HL-60/S4 (cell line): Measurements from ENCODE around the gene MAN1A1.

Experiments used
- in situ Hi-C: fragments of 300-500 bp; cut with MboI; formaldehyde crosslinking; loops from 2 replicates; pipeline ENCODE4 v1.14.3; 2022; ENCODE audit warnings: low sequenced_read_pairs

Gene MAN1A1

DNA sequence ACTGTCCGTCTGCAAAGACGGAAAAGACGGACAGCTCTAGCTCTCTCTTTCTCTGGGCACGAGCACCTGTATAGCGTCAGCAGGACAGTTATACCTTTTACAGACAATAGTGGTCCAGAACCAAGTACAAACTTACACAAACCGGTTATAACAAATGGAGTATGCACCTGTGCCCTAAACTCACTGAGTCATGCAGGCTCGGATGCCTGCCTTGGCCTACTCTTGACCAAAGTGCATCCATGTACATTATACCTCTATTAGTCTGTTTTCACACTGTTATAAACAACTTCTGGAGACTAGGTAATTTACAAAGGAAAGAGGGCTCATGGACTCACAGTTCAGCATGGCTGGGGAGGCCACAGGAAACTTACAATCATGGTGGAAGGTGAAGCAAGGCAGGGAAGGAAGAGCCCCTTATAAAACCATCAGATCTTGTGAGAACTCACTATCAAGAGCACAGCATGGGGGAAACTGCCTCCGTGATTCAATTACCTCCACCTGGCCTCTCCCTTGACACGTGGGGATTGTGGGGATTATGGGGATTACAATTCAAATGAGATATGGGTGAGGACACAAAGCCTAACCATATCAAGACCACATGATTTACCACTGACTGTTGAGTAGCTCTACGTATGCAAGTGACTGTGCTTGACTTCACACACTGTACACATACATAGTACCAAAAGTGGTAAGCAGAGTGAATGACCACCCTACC is 23.1 kb downstream of the MAN1A1 start:
- in situ Hi-C loops: no loop called here

DNA sequence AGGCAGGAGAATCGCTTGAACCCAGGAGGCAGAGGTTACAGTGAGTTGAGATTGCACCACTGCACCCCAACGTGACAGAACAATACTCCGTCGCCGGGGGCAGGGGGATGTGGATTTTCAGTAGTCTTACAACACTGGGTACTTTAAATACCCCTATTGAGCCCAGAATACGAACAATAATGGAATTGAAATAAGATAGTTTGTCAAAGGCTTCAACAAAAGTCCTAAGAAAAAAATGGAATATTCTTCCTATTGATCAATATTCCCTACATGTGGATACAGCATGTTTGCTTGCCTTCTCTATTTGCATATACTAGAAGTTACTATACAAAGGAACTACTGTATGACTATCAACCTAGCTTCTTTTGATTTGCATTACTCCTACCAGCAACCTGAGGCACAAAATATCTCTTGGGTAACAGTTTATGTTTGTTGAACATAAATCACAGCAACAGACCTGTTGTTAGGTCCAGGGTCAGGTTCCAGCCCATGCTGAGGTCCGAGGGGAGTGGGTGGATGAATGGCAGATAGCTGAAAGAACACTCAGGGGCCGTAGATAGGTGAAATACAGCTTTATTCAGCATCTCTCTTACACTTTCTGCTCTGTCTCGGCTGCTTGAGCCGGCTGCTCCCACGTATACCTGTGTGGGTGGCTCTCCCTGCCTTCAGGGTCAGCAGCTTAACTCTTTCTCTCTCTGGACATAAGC is 23.8 kb downstream of the MAN1A1 start:
- in situ Hi-C loops: no loop called here

DNA sequence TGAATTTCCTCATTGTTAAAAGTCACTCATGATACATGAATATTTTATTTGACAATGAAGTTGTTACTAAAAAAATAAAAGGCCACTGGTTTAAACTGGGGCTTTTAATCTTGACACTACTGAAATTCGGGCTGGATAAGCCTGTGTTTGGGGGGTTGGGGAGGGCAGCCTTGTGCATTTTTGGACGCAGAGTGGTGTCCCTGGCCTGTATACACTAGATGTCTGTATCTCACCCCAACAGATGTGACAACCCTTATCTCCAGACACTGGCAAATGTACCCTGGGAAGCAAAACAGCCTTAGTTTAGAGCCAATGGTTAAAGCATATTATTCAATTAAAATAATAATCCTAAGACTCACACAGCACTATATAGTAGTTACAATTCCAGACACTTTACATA is 24.8 kb downstream of the MAN1A1 start:
- in situ Hi-C loops: no loop called here

DNA sequence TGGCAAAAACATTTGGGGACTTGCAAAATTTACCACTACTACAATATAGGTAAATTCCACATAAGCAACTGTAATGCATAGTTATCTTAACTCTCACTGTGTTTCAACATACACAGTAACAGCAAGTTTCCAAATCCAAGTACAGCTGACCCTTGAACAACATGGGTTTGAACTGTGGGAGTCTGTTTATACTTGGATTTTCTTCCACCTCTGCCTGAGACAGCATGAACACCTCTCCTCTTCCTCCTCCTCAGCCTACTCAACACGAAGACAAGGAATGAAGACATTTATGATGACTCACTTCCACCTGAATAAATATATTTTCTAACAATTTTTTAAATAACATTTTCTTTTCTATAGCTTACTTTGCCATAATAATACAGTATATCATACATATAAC is 25.6 kb downstream of the MAN1A1 start:
- in situ Hi-C loops: no loop called here

DNA sequence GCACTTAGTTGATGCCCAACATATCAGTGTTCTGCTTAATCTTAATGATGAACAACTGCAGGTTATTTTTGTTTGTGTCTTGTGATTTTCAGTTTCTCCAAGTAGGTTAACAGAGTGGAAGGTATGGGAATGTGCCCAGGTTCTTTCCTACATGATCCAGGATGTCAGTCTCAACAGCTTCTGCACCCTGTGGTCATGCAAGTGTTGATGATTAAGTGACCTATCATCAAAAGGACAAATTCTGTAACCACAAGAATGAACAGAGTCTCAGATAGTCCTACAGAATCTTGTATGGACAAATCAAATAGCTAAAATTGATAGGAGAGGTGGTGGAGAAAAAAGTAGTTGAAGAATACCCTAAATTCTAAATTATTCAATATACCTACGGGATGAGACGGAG is 26.1 kb downstream of the MAN1A1 start:
- in situ Hi-C loops: no loop called here

DNA sequence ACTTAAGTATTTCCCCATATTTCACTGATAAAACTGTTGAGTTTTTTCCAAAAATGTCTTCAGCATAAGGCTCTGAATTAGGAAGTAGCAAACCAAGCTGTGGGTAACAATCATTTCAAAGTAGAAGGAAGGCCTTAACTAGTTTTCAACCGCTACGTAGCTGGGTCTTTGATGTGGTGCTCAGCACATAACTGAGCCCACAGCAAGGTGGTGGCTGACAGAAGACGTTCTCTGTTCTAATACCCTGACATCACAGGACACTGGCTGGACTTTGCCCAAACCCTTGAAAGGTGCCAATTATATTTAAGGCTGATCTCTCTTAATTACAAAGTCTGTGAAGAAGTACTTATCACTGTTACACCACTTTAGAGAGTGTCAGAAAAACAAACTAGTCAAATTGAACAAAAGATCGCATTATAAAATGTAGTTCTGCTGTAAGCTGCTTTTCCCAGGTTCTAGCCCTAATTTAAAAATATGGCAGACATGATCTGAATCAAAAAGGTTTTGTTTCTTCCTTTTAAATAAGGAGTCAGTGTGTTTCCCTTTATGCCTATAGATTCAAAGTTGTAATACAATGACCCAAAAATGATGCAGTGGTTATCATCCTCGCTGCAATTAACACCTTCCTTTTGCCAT is 26.7 kb downstream of the MAN1A1 start:
- in situ Hi-C loops: no loop called here

DNA sequence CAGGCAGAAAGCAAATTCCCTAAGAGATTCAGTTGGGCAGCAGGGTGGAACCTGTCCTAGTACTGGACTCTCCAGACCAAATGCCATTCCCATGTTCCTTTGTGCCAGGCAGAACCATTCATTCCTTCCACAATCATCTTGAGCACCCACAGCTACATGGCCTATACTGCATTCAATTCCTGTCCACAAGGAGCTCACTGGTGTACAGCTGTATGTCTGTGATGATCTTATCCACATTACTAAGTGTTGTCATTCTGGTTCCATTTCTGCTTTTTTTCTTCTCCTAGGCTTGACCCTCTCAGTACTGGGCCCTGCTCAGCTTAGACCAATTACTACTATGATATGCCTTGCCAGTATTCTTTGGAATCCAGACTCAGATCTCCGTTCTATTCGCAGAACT is 27.5 kb downstream of the MAN1A1 start:
- in situ Hi-C loops: no loop called here

DNA sequence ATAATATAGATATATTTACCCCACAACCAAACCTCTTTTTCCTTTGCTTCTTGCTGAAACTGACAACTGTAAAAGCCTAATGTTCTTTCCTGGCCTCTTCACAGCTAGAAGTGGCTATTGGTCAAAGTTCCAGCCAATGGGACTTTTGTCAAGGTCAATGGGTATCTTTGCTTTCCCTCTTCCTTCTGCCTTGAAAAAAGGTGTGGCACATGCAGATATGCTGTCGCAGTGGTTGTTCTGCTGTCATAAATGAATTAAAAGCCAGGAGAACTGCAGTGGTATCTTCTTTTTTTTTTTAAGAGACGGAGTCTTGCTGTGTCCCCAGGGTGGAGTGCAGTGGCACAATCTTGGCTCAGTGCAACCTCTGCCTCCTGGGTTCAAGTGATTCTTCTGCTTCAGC is 29.9 kb downstream of the MAN1A1 start:
- in situ Hi-C loops: no loop called here

DNA sequence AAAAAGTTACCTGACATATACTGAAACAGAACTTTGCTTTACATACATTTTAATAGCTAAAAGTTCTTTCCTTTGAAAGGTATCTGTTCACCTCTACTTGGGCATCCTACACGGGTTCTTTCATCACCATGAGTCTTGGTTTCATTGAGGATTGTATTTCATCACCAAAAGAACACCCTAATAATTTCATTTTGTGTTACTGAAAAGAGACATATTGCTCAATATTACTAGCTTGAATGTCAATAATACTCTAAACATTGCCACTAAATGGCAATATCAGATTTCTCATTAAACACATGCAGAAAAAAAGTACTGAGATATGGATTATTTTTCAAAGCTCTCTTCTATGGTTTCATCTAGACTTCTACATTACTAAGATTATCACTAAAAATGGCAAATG is 30.8 kb downstream of the MAN1A1 start:
- in situ Hi-C loops: no loop called here

DNA sequence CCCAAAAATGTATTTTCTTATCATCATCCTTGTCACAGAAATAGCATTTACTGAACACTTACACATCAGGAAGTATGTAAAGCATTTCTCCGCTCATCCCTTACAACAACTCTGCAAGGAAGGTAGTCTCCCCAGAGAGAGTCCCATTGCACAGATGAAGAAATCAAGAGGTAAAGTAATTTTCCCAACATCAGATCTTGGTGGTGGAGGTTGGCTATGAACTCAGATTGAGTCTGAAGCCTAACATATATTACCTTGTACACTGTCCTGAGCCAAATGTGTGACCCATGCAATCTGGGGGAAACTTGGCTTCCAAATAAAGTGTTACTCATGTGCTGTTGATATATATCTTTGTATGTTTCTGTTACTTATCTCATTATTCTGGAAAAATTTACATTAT is 31.4 kb downstream of the MAN1A1 start:
- in situ Hi-C loops: no loop called here

DNA sequence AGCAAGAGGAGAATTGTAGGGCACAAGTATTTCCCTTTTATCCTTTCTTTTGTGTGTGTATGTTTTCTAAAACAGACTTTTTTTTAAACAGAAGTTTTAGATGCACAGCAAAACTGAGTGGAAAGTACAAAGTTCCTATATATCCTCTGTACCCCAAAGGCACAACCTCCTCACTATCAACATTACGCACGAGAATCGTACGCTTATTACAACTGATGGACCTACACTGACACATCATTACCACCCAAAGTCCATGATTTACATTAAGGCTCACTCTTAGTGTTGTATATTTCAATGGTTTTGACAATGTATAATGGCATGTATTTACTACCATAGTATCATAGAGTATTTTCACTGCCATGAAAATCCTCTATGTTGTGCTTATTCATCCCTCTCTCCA is 32.6 kb downstream of the MAN1A1 start:
- in situ Hi-C loops: no loop called here

DNA sequence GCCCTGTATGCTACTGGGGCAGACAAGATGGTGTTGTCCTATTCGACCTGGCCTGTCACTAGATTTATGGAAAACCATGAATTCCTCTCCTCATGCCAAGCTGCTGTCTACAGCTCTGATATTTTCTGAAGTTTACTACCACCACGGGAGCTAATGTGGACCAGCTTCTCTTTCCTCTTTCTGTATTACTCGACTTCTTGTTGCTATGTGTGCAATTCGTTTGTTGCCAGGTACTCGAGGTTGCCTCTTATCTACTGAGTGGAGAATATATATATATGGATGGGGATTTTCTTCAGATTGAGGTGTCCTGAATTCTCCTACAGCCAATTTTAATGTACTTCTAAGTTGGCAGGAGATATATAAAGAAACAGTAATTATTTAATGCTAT is 34.7 kb downstream of the MAN1A1 start:
- in situ Hi-C loops: no loop called here

DNA sequence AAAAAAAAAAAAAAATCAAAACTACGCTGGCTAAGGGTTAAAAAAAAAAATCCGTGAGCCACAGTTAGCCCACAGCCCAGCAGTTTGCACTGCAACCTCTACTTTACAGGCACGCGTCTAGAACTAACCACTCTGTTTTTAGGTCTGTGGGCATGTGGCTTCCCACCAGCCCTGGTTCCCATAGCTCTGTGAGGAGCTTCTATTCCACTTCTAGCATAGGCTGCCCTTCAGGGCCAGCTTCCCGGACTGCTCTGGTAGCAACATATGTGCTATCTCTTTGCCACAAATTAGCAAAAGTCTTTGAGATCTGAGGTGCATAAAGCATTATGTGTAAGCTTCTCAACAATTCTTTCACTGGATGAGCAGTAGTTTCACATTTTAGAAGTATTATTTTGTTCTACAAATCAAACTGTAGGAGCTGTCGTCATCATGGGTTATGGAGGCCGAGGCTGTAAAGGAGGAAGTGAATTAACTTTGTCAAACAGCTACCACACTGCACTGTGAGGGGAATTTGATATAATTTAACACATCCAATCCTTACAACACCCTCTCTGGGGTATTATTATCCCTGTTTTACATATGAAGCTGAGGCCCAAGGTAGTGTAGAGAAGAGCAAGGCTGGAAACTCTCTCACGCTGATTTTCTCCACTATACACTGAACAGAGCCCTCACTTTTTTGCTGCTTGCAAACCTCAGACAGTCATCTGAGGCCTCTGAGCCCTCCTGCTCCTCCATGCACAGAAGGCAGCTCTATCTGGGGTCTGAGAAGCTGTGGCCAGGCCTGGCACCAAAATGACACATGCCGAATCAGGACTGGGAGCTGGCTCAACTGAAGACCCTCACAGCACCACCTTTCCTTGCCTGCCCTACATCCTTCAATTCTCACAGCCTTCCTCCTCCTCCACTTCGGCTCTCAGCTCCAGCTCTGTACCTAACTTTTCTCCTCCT is 35.4 kb downstream of the MAN1A1 start:
- in situ Hi-C loops: no loop called here

DNA sequence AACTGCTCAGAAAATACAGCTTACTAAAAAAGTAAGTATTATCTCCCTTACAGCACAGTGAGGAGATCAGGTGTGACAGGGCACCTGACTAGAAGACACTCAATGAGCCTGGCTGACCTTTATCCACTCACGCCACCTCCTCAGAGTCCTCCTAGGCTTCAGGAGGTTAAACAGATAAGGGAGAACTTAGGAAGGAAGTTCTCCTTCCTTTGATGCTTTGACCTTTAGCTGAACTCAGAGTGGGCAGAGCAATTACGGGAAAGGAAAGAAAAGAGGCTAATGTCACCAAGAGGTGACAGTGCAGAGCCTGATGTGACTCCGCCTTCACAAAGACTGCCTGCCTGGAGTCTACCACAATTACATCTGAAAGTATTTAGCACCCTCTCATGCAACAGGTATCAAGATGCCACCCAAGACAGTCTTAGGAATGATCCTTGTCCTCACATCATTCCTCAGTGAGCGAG is 36.7 kb downstream of the MAN1A1 start:
- in situ Hi-C loops: no loop called here

DNA sequence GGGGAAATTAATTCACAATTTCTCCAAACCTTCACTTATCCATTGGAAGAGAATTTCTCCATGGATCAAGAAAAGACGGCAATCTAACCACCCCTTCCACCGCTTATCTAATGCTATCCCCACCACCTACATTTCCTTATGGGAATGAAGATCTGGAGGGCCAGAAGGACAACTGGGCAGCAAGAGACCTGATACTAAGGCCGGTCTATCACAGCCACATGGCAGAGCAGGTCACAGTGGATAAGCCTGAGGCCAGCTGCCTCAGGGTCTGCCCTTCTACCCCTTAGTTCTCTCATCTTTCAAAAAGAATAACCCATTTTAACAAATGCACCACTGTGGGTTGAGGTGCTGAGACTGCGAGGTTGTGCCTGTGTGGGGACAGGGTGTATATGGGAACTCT is 37.1 kb downstream of the MAN1A1 start:
- in situ Hi-C loops: no loop called here

DNA sequence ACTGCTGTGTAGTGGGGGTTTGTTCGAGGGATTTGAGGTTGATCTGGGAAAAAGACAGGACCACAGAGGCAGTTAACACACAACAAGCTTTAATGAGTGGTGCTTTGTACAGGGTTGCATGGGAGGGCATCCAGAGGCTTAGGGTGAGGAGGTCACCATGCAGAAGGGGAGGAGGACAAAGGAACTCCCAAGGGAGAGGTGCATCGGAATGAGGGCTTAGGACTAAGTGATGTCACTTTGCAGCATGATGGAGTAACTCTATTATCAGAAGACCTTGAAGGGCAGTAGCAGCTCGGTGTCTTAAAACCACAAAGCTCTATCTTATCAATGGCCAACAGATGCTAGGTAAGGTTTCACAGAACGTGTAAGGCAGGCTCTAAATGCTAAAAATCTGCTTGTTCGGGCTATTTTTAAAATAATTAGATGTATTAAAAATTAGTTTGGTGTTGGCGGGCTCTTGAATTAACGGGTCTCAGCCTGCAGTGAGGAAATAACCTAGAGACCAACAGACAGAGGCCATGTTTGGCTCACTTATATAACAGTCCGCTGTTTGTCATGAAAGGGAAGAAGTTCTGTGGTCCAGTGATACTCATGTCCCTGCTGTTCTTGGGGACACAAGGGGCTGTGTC is 37.9 kb downstream of the MAN1A1 start:
- in situ Hi-C loops: no loop called here

DNA sequence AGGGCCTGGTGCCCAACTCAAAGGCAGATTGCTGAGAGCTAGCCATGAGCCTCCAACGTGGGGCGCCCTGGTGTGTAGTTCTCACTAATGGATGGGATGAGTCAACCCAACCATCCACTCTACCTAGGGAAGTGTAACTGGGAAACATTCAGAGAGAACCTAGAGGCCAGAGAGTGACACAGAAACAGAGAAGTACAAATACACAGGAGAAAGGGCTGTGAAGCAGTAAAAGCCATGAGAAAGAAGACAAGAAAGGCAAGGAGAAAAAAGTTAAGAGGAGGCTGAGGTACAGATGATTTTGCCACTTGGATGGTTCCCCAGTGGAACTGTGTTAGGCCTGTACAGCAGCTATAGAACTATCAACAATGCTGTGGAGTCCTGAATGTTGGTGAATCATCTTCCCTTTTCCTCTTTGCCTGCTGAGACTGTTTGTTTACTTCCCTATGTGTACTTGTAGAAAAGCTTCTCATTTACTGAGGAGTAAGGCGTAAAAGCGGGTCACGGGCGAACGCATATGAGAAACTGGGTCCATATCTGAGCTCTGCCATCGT is 39.0 kb downstream of the MAN1A1 start:
- in situ Hi-C loops: no loop called here

DNA sequence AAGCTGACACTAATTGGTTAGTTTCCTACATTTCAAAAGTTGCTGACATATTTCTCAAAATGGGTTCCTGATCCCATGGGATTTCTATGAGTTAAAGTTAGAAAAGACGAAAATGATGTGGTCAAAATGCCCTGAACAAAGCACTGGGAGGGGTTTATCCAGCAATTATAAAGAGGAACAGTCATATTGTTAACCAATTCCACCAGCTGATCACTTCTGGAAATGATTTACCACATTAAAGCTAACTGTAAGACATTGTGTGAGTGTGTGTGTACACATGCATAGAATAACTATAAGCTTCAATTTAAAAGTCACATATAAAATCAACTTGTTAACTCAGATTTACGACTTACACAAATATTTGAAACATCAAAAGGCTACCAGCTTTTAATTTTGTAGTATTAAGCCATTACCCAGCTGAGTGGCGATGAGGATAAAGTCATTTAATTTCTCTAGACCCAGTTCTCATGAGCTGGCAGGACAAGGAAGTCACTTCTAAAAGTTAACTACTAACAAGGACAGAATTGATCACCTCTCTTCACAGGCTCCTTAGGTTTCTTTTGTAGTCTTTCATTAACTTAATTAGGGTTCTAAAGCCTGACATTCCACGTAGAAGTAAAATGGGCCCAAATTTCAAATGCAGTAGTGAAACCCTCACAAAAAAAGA is 40.4 kb downstream of the MAN1A1 start:
- in situ Hi-C loops: no loop called here

DNA sequence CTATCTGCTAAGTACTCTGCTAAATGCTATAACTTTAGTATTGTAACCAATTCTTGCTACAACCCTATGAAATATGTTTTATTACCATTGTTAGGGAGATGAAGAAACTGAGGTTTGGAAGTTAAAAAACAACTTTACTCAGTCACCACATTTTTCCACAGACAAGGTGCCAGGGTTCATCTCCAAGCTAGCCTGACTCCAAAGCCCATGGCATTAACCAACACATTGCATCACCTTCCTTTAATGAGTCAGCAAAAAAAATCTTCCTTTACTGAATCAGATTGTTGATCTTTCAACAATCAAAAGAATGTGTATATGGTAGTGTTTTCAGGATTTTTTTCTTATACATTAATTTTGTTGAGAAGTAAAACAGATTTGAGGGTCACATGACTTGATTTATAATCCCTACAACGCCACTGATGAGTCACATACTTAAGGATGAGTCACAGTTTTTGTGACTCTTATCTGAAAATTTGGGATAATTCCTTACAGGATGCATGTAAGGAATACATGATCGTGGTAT is 41.5 kb downstream of the MAN1A1 start:
- in situ Hi-C loops: no loop called here

DNA sequence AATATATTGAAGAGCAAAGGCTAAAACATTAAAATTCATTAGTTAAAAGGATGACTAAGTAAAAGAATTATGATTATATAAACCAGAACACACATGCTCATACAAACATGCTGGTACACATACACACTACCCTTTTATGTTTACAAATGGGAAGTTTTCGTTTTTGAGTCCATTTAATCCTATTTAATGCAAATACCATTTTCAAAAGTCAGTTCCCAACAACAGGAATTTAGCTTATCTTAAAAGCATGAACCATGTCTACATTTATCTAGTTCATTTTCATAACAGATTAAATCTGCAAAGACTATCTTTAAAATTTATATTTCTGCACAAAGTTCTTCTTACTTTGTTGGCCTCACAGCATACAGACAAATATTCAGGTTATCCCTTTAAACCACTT is 42.5 kb downstream of the MAN1A1 start:
- in situ Hi-C loops: no loop called here
